ENCODE measurements around the gene CSF2. TPM values are rescaled to one million over a fixed set of nuclear protein-coding genes. Genes with fewer than 3 reads are reported as not detected.

Gene CSF2
- total and polyA plus RNA-seq, 2 of the 13 experiments (the other 11 are each of a cell fraction or from before 2014, with no cell fraction given), result not detected

- no peak for DNase-seq (ENCODE audit: low spot score)
- no peak for FAIRE-seq
- no peak overlapping the region for H3K9ac ChIP-seq (ENCODE audit: insufficient read depth, low read depth, low read length)
- no peak overlapping the region for H3K4me3 ChIP-seq (replicated peaks in 1 of 3; ENCODE audit: insufficient read depth in 1 of 3, low read depth in 2 of 3, low read length in 3 of 3)
- POLR2A ChIA-PET, result no interaction called here
- H3K36me3 ChIP-seq (replicated peaks in 1 of 2; ENCODE audit: control insufficient read depth in 1 of 2, insufficient read depth in 2 of 2, low read length in 2 of 2), result no peaks in the 10 kb centered on the region
- H3K27ac ChIP-seq (ENCODE audit: extremely low read length, insufficient read depth, low read length), result no peak overlapping the region
- H3K79me2 ChIP-seq (ENCODE audit: insufficient read depth, low read length), result no peaks in the 10 kb centered on the region
- intact Hi-C loops (cut with micrococcal nuclease; ENCODE audit: unreplicated experiment) (no loop called here), in situ Hi-C loops (cut with HindIII; ENCODE audit: extremely low pct_ligation_motif_present, low pct_unique_long_range_greater_than_20kb) (no loop called here)
- no peaks in the 10 kb centered on the region for H4K20me1 ChIP-seq (ENCODE audit: insufficient read depth, low read length)
- no peaks in the 10 kb centered on the region; a peak in 1 of 5 replicates for H3K27me3 ChIP-seq (ENCODE audit: control insufficient read depth in 1 of 2, insufficient read depth in 2 of 2, low read length in 2 of 2)
- BruUV-seq (replicated peaks), result no TSS peak
- CTCF ChIA-PET (ENCODE audit: low intra/inter-chr PET ratio, low total read pairs), result no interaction called here
- H2AFZ ChIP-seq (ENCODE audit: low read length), result no peak overlapping the region
- ATAC-seq, result no peak
- H3K4me2 ChIP-seq (ENCODE audit: low read depth, low read length), result no peak overlapping the region
- no peaks in the 10 kb centered on the region for H3K9me3 ChIP-seq (ENCODE audit: low read length)
- peaks cover 11% of the 10 kb centered on the region for H3K4me1 ChIP-seq (ENCODE audit: insufficient read depth, low read length)
- no peak for TF ChIP-seq ZNF30 (CRISPR knock-in tag; IDR thresholded peaks at IDR 0.05)
- TF ChIP-seq ZNF142 (CRISPR knock-in tag; IDR thresholded peaks at IDR 0.05), result no peak
- no peak for TF ChIP-seq ARNT (IDR thresholded peaks at IDR 0.05)
- no peak for TF ChIP-seq MTF1 (CRISPR knock-in tag; IDR thresholded peaks at IDR 0.05)
- no peak for TF ChIP-seq ZNF558 (CRISPR knock-in tag; IDR thresholded peaks at IDR 0.05; ENCODE audit: borderline replicate concordance)
- TF ChIP-seq ASH2L (IDR thresholded peaks at IDR 0.05; ENCODE audit: insufficient read length, low read depth, low read length), result no peak
- TF ChIP-seq TCF7L2 (IDR thresholded peaks at IDR 0.05; ENCODE audit: low read depth, low read length), result no peak
- TF ChIP-seq ZNF883 (CRISPR knock-in tag; IDR thresholded peaks at IDR 0.05; ENCODE audit: not compliant biosample characterization), result no peak
- TF ChIP-seq SRY (CRISPR knock-in tag; IDR thresholded peaks at IDR 0.05), result no peak
- TF ChIP-seq MED8 (CRISPR knock-in tag; IDR thresholded peaks at IDR 0.05; ENCODE audit: insufficient replicate concordance), result no peak
- TF ChIP-seq SIX1 (CRISPR knock-in tag; IDR thresholded peaks at IDR 0.05; ENCODE audit: borderline replicate concordance), result no peak
- no peak for TF ChIP-seq ZFAT (CRISPR knock-in tag; conservative IDR thresholded peaks at IDR 0.05)
- TF ChIP-seq THAP9 (CRISPR knock-in tag; IDR thresholded peaks at IDR 0.05; ENCODE audit: borderline replicate concordance), result no peak
- no peak for TF ChIP-seq ZBTB25 (CRISPR knock-in tag; IDR thresholded peaks at IDR 0.05)
- no peak for TF ChIP-seq KAT7 (CRISPR knock-in tag; IDR thresholded peaks at IDR 0.05; ENCODE audit: borderline replicate concordance)
- no peak for TF ChIP-seq ZNF841 (CRISPR knock-in tag; IDR thresholded peaks at IDR 0.05; ENCODE audit: borderline replicate concordance)
- TF ChIP-seq HDAC6 (IDR thresholded peaks at IDR 0.05; ENCODE audit: low read depth, low read length), result no peak
- no peak for TF ChIP-seq NCOA5 (CRISPR knock-in tag; IDR thresholded peaks at IDR 0.05)
Measured at GRCh38 chr5:132104556-132104955, 31.0 kb downstream of the CSF2 start.
